Fibroblast of lung (primary cell): ENCODE data around the gene TNFRSF21. TPM values are rescaled to one million over a fixed set of nuclear protein-coding genes. Genes with fewer than 3 reads are reported as not detected.
A peak's percentile ranks its signal among the peaks of the same experiment; 100 is the strongest.

ENCODE experiments used
- DNase-seq, 2 donors: peaks; one replicate each; pipeline versions ENCODE4 v3.0.0 to v3.0.0-alpha.2; 2010; ENCODE audit warnings: low read depth in 2 of 2
- H2AFZ ChIP-seq: 2 replicates; pipeline ENCODE4 v1.5.1; 2012; ENCODE audit warnings: low read length, control low read depth, inconsistent platforms
- H3K27ac ChIP-seq: 2 replicates; pipeline ENCODE4 v1.5.1; 2011; ENCODE audit warnings: low read length, control low read depth; ENCODE audit not compliant: insufficient read depth
- H3K27me3 ChIP-seq: 2 replicates; pipeline ENCODE4 v1.5.1; 2011; ENCODE audit warnings: mild to moderate bottlenecking, low read length; ENCODE audit not compliant: control insufficient read depth, insufficient read depth
- H3K36me3 ChIP-seq: 2 replicates; pipeline ENCODE4 v1.5.1; 2011; ENCODE audit warnings: low read length; ENCODE audit not compliant: control insufficient read depth, insufficient read depth
- H3K4me1 ChIP-seq: 2 replicates; pipeline ENCODE4 v1.5.1; 2011; ENCODE audit warnings: low read length; ENCODE audit not compliant: control insufficient read depth, insufficient read depth; ENCODE audit errors: extremely low read depth
- H3K4me2 ChIP-seq: 2 replicates; pipeline ENCODE4 v1.5.1; 2011; ENCODE audit warnings: low read length, control low read depth; ENCODE audit not compliant: insufficient read depth; ENCODE audit errors: extremely low read depth
- H3K4me3 ChIP-seq, 4 experiments: fragments of 200-600 bp in 1 of 4; sonication (generic) in 1 of 4; replicated peaks in 1 of 4; 2 replicates each; pipeline ENCODE4 v1.5.1; 2011 to 2016; ENCODE audit warnings: low read length in 4 of 4, low read depth in 3 of 4, mild to moderate bottlenecking in 3 of 4, control low read depth in 2 of 4, inconsistent platforms in 1 of 4, mixed read lengths in 1 of 4; ENCODE audit not compliant: insufficient read depth in 1 of 4; ENCODE audit errors: control extremely low read depth in 1 of 4
- H3K79me2 ChIP-seq: 2 replicates; pipeline ENCODE4 v1.5.1; 2012; ENCODE audit warnings: mild to moderate bottlenecking, low read length, inconsistent platforms; ENCODE audit not compliant: control insufficient read depth, insufficient read depth
- H3K9ac ChIP-seq: 2 replicates; pipeline ENCODE4 v1.5.1; 2011; ENCODE audit warnings: mild to moderate bottlenecking, low read length, control low read depth; ENCODE audit not compliant: insufficient read depth
- H3K9me3 ChIP-seq: 2 replicates; pipeline ENCODE4 v1.5.1; 2012; ENCODE audit warnings: low read depth, low read length; ENCODE audit not compliant: control insufficient read depth, insufficient read depth
- H4K20me1 ChIP-seq: 2 replicates; pipeline ENCODE4 v1.5.1; 2011; ENCODE audit warnings: low read length; ENCODE audit not compliant: control insufficient read depth, insufficient read depth; ENCODE audit errors: extremely low read depth
- CTCF ChIP-seq, 2 donors: IDR thresholded peaks in 1 of 2; conservative IDR thresholded peaks in 1 of 2; 1 replicate in 1 of 2; 2 replicates in 1 of 2; pipeline ENCODE4 v1.5.1; 2011 to 2012; ENCODE audit warnings: low read length in 2 of 2, control low read depth in 1 of 2, inconsistent platforms in 1 of 2, low read depth in 1 of 2, mild to moderate bottlenecking in 1 of 2
- EZH2 ChIP-seq: IDR thresholded peaks from 2 replicates; pipeline ENCODE4 v1.5.1; 2012; ENCODE audit warnings: low read length, control low read depth, mild to moderate bottlenecking; ENCODE audit errors: missing control alignments
- polyA plus RNA-seq, 2 donors: library from polyadenylated mRNA; depleted of rRNA in 1 of 2; stranded (reverse) in 1 of 2; unstranded in 1 of 2; fragments of >200 nt; gene quantifications; 2 replicates each; pipeline ENCODE4 v1.2.1, GENCODE V29; 2011 to 2012; ENCODE audit warnings: missing spikeins in 1 of 2
- total RNA-seq: library from RNA; depleted of rRNA; stranded (reverse); fragments of >200 nt; gene quantifications from 2 replicates; pipeline ENCODE4 v1.2.1, GENCODE V29; 2014

TNFRSF21 gene
- total and polyA plus RNA-seq, 2 donors (not counting 1 experiment from before 2014, with no cell fraction given): 4.8 to 8.9 TPM

- H3K4me1 ChIP-seq: no peaks in the 10 kb centered on the region
- no peak for TF ChIP-seq EZH2
- no peak for TF ChIP-seq CTCF (conservative IDR thresholded peaks at IDR 0.05 in 1 of 2, IDR thresholded peaks at IDR 0.05 in 1 of 2; ENCODE audit: low read depth in 1 of 2, low read length in 2 of 2)
- H3K4me2 ChIP-seq: no peak overlapping the region
- no peaks in the 10 kb centered on the region for H3K36me3 ChIP-seq
- H2AFZ ChIP-seq: no peak overlapping the region
- no peaks in the 10 kb centered on the region for H3K79me2 ChIP-seq
- H3K9ac ChIP-seq: no peak overlapping the region
- H3K9me3 ChIP-seq: no peaks in the 10 kb centered on the region
- DNase-seq: peak in 1 of 2 donors; percentile 75
- H3K27ac ChIP-seq: no peak overlapping the region
- H3K27me3 ChIP-seq: no peaks in the 10 kb centered on the region
- H3K4me3 ChIP-seq: no peak overlapping the region
- H4K20me1 ChIP-seq: no peaks in the 10 kb centered on the region
Measured at GRCh38 chr6:47256361-47256760, 53.3 kb downstream of the TNFRSF21 start.

- no peak overlapping the region for H3K4me3 ChIP-seq
- H3K27me3 ChIP-seq: no peaks in the 10 kb centered on the region
- H3K4me2 ChIP-seq: no peak overlapping the region
- H3K79me2 ChIP-seq: no peaks in the 10 kb centered on the region
- H2AFZ ChIP-seq: no peak overlapping the region
- H3K27ac ChIP-seq: no peak overlapping the region
- no peaks in the 10 kb centered on the region for H4K20me1 ChIP-seq
- no peak for DNase-seq
- H3K9ac ChIP-seq: no peak overlapping the region
- H3K9me3 ChIP-seq: no peaks in the 10 kb centered on the region
- no peaks in the 10 kb centered on the region for H3K4me1 ChIP-seq
- H3K36me3 ChIP-seq: no peaks in the 10 kb centered on the region
- TF ChIP-seq EZH2 (no peak), CTCF (conservative IDR thresholded peaks at IDR 0.05 in 1 of 2, IDR thresholded peaks at IDR 0.05 in 1 of 2; ENCODE audit: low read depth in 1 of 2, low read length in 2 of 2) (no peak)
Measured at GRCh38 chr6:47254906-47255305, 54.8 kb downstream of the TNFRSF21 start.

GRCh38 chr6:47254051-47254450, 55.7 kb downstream of the TNFRSF21 start:
- TF ChIP-seq EZH2 (no peak), CTCF (conservative IDR thresholded peaks at IDR 0.05 in 1 of 2, IDR thresholded peaks at IDR 0.05 in 1 of 2; ENCODE audit: low read depth in 1 of 2, low read length in 2 of 2) (no peak)
- DNase-seq: no peak
- Histone ChIP-seq H3K4me1 (no peaks in the 10 kb centered on the region), H3K27ac (no peak overlapping the region), H3K9ac (no peak overlapping the region), H4K20me1 (no peaks in the 10 kb centered on the region), H3K36me3 (no peaks in the 10 kb centered on the region), H3K27me3 (no peaks in the 10 kb centered on the region), H3K4me2 (no peak overlapping the region), H2AFZ (no peak overlapping the region), H3K4me3 (no peak overlapping the region), H3K9me3 (no peaks in the 10 kb centered on the region), H3K79me2 (no peaks in the 10 kb centered on the region)
